HL-60 (cell line): ENCODE results near the gene MACF1.

Source experiments
- POLR2AphosphoS5 ChIP-seq: IDR thresholded peaks from 2 replicates; pipeline ENCODE4 v1.6.1; 2012; ENCODE audit warnings: low read depth
- TF ChIP-seq, protein P1 (sequence below): IDR thresholded peaks from one replicate; pipeline ENCODE4 v1.5.1; 2011; ENCODE audit warnings: low read length, control low read depth, inconsistent platforms; ENCODE audit not compliant: insufficient read depth

GRCh38 chr1:39410915-39411436 lies 206.5 kb downstream of the MACF1 start:
- TF ChIP-seq, protein P1, sequence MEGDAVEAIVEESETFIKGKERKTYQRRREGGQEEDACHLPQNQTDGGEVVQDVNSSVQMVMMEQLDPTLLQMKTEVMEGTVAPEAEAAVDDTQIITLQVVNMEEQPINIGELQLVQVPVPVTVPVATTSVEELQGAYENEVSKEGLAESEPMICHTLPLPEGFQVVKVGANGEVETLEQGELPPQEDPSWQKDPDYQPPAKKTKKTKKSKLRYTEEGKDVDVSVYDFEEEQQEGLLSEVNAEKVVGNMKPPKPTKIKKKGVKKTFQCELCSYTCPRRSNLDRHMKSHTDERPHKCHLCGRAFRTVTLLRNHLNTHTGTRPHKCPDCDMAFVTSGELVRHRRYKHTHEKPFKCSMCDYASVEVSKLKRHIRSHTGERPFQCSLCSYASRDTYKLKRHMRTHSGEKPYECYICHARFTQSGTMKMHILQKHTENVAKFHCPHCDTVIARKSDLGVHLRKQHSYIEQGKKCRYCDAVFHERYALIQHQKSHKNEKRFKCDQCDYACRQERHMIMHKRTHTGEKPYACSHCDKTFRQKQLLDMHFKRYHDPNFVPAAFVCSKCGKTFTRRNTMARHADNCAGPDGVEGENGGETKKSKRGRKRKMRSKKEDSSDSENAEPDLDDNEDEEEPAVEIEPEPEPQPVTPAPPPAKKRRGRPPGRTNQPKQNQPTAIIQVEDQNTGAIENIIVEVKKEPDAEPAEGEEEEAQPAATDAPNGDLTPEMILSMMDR = peak; percentile 57
- TF ChIP-seq POLR2AphosphoS5 = no peak
